Peyer's patch (tissue), 4 donors: ENCODE data around the gene RCOR2. TPM values are rescaled to one million over a fixed set of nuclear protein-coding genes. Genes with fewer than 3 reads are reported as not detected.

Experiments
- DNase-seq, 3 donors: peaks; one replicate each; pipeline ENCODE4 v3.0.0-alpha.2; 2017 to 2019
- H3K27ac ChIP-seq, 4 donors: fragments of 200-600 bp; sonication (generic); one replicate each; pipeline ENCODE4 v1.5.1; 2016 to 2019
- H3K27me3 ChIP-seq, 2 donors: fragments of 200-600 bp; sonication (generic); one replicate each; pipeline ENCODE4 v1.5.1; 2019
- H3K36me3 ChIP-seq, 3 donors: fragments of 200-600 bp; sonication (generic); one replicate each; pipeline ENCODE4 v1.5.1; 2016 to 2019
- H3K4me1 ChIP-seq, 4 donors: fragments of 200-600 bp; sonication (generic); one replicate each; pipeline ENCODE4 v1.5.1; 2016 to 2019
- H3K4me3 ChIP-seq, 4 donors: fragments of 200-600 bp; sonication (generic); 1 replicate in 3 of 4; 2 replicates in 1 of 4; pipeline ENCODE4 v1.5.1; 2016 to 2019; ENCODE audit warnings: mild to moderate bottlenecking in 1 of 4
- H3K9me3 ChIP-seq, 4 donors: fragments of 200-600 bp; sonication (generic); one replicate each; pipeline ENCODE4 v1.5.1; 2016 to 2019; ENCODE audit warnings: mild to moderate bottlenecking in 1 of 4
- CTCF ChIP-seq, 6 experiments: fragments of 450-650 bp in 4 of 6; fragments of 200-600 bp in 2 of 6; sonication (generic) in 1 of 6; IDR thresholded peaks; one replicate each; pipeline ENCODE4 v1.5.1; 2017 to 2019; ENCODE audit warnings: antibody characterized with exemption in 6 of 6, mild to moderate bottlenecking in 3 of 6, moderate library complexity in 1 of 6
- POLR2A ChIP-seq, 2 donors: fragments of 450-650 bp; IDR thresholded peaks; one replicate each; pipeline ENCODE4 v1.5.1; 2017; ENCODE audit warnings: antibody characterized with exemption in 2 of 2, mild to moderate bottlenecking in 2 of 2, moderate library complexity in 2 of 2
- total RNA-seq, 4 donors: library from RNA; depleted of rRNA; stranded (reverse); fragments of >200 nt; gene quantifications; one replicate each; pipeline ENCODE4 v1.1.0, GENCODE V29; 2016

RCOR2 gene
- total RNA-seq, 4 donors from 2014 or later: 0.57 to 0.67 TPM; not detected in 2

- no peaks in the 10 kb centered on the region for H3K9me3 ChIP-seq
- H3K4me1 ChIP-seq: peaks cover 0 to 4% (median 0%) of the 10 kb centered on the region in 4 donors
- H3K36me3 ChIP-seq: peaks cover 0 to 73% (median 0%) of the 10 kb centered on the region in 3 donors
- no peak overlapping the region for H3K4me3 ChIP-seq
- no peaks in the 10 kb centered on the region for H3K27me3 ChIP-seq
- no peak for DNase-seq
- TF ChIP-seq POLR2A (IDR thresholded peaks at IDR 0.05) (no peak), CTCF (IDR thresholded peaks at IDR 0.05) (no peak)
- H3K27ac ChIP-seq: no peak overlapping the region
These were observed 20.9 kb downstream of the RCOR2 start for GRCh38 chr11:63896071-63896470.

GRCh38 chr11:63893355-63893754, 23.6 kb downstream of the RCOR2 start:
- no peaks in the 10 kb centered on the region for H3K27me3 ChIP-seq
- H3K4me1 ChIP-seq: peaks cover 0 to 30% (median 10%) of the 10 kb centered on the region in 4 donors
- no peak for DNase-seq
- no peaks in the 10 kb centered on the region for H3K9me3 ChIP-seq
- H3K27ac ChIP-seq: no peak overlapping the region
- TF ChIP-seq POLR2A (IDR thresholded peaks at IDR 0.05): no peak
- TF ChIP-seq CTCF (IDR thresholded peaks at IDR 0.05): no peak
- H3K36me3 ChIP-seq: peaks cover 0 to 46% (median 0%) of the 10 kb centered on the region in 3 donors
- H3K4me3 ChIP-seq: no peak overlapping the region

- Histone ChIP-seq H3K27ac (no peak overlapping the region), H3K36me3 (peaks cover 0 to 35% (median 0%) of the 10 kb centered on the region in 3 donors), H3K4me1 (peaks cover 2 to 41% (median 10%) of the 10 kb centered on the region in 4 donors), H3K27me3 (no peaks in the 10 kb centered on the region), H3K9me3 (no peaks in the 10 kb centered on the region), H3K4me3 (no peak overlapping the region)
- no peak for DNase-seq
- TF ChIP-seq POLR2A (IDR thresholded peaks at IDR 0.05) (no peak), CTCF (IDR thresholded peaks at IDR 0.05) (no peak)
These were observed 24.7 kb downstream of the RCOR2 start for GRCh38 chr11:63892228-63892627.

- Histone ChIP-seq H3K27ac (peak overlapping the region in 2 of 4 donors; percentile 94 to 95), H3K9me3 (no peaks in the 10 kb centered on the region), H3K4me1 (peaks cover 5 to 49% (median 10%) of the 10 kb centered on the region in 4 donors), H3K27me3 (no peaks in the 10 kb centered on the region), H3K4me3 (peak overlapping the region in 2 of 4 donors; percentile 48 to 56), H3K36me3 (peaks cover 0 to 16% (median 0%) of the 10 kb centered on the region in 3 donors)
- TF ChIP-seq POLR2A (IDR thresholded peaks at IDR 0.05): no peak
- DNase-seq: no peak
These were observed 26.6 kb downstream of the RCOR2 start for GRCh38 chr11:63890368-63890767.

- Histone ChIP-seq H3K27me3 (no peaks in the 10 kb centered on the region), H3K36me3 (peaks cover 0 to 8% (median 0%) of the 10 kb centered on the region in 3 donors), H3K9me3 (no peaks in the 10 kb centered on the region), H3K4me3 (peak overlapping the region in 3 of 4 donors; percentile 31 to 56 (median 48)), H3K4me1 (peaks cover 5 to 49% (median 10%) of the 10 kb centered on the region in 4 donors), H3K27ac (peak overlapping the region in 3 of 4 donors; percentile 81 to 95 (median 94))
- peak in 2 of 3 donors; percentile 79 for DNase-seq
- no peak for TF ChIP-seq CTCF (IDR thresholded peaks at IDR 0.05)
- peak in 1 of 2 donors; percentile 25 for TF ChIP-seq POLR2A (IDR thresholded peaks at IDR 0.05)
These were observed 27.6 kb downstream of the RCOR2 start for GRCh38 chr11:63889344-63889743.

GRCh38 chr11:63888170-63889086, 28.5 kb downstream of the RCOR2 start:
- TF ChIP-seq CTCF (IDR thresholded peaks at IDR 0.05) (peak in 2 of 6 experiments; percentile 11 to 21), POLR2A (IDR thresholded peaks at IDR 0.05) (peak; percentile 26 to 71)
- peak overlapping the region; percentile 31 to 56 (median 48) for H3K4me3 ChIP-seq
- H3K4me1 ChIP-seq: peaks cover 5 to 55% (median 10%) of the 10 kb centered on the region in 4 donors
- no peaks in the 10 kb centered on the region for H3K27me3 ChIP-seq
- H3K36me3 ChIP-seq: peaks cover 0 to 8% (median 0%) of the 10 kb centered on the region in 3 donors
- peak overlapping the region; percentile 79 to 95 (median 88) for H3K27ac ChIP-seq
- no peaks in the 10 kb centered on the region for H3K9me3 ChIP-seq
- DNase-seq: peak; percentile 72 to 89 (median 88)
